AG09319 (cell line): Measurements from ENCODE around the gene VPS35L.
"Not testable (repeated sequence)": the region's sequence is repeated elsewhere in the genome, so short reads cannot be mapped to it uniquely, and the experiment has no call there.

ENCODE experiments used
- DNase-seq: peaks from one replicate; pipeline ENCODE4 v3.0.0-alpha.2; 2010; ENCODE audit warnings: low read depth; ENCODE audit errors: extremely low read depth
- CTCF ChIP-seq: IDR thresholded peaks from 2 replicates; pipeline ENCODE4 v1.5.1; 2011; ENCODE audit warnings: low read depth, mild to moderate bottlenecking, inconsistent platforms, low read length, moderate library complexity

The VPS35L gene

GRCh38 chr16:19654147-19654546 is 98.6 kb downstream of the VPS35L start:
- DNase-seq = no peak
- no peak for TF ChIP-seq CTCF

GRCh38 chr16:19655242-19655777 is 99.8 kb downstream of the VPS35L start:
- no peak for TF ChIP-seq CTCF
- DNase-seq = no peak

GRCh38 chr16:19657831-19658230 is 102.3 kb downstream of the VPS35L start:
- no peak for DNase-seq
- TF ChIP-seq CTCF = no peak

GRCh38 chr16:19659554-19659953 is 104.1 kb downstream of the VPS35L start:
- no peak for DNase-seq
- TF ChIP-seq CTCF = peak; percentile 24

GRCh38 chr16:19660432-19660831 is 104.9 kb downstream of the VPS35L start:
- DNase-seq = no peak
- no peak for TF ChIP-seq CTCF

- no peak for TF ChIP-seq CTCF
- DNase-seq = no peak
These were observed 106.8 kb downstream of the VPS35L start for GRCh38 chr16:19662351-19662750.

- TF ChIP-seq CTCF = no peak
- DNase-seq = no peak
These were observed 108.7 kb downstream of the VPS35L start for GRCh38 chr16:19664166-19664565.

- not testable (repeated sequence) for DNase-seq
These were observed 109.8 kb downstream of the VPS35L start for GRCh38 chr16:19665313-19665712.
